ENCODE measurements around the gene CFAP20DC. TPM values are rescaled to one million over a fixed set of nuclear protein-coding genes. Genes with fewer than 3 reads are reported as not detected.

The CFAP20DC gene
- total RNA-seq, 4 donors from 2014 or later: 0.38 to 2.7 (median 1.3) TPM; not detected in 1

DNA sequence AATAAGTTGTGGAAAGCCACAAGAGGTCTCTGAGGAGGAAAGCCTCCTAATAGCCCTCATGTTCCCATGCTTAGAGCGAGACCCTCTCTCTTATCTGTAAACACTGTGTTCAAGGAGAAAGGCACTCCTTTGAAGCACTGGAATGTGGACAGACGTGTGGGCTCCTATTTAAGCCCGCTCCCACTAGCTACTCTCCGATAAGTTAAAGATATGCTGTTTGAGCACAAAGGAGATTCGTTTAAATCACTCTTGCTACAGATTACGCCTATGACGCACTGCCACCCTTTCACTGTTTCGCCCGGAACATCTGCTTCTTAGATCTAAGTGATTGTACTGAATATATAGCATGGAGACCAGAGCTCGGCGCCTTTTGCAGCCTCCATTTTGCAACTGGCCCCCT lies 325.5 kb downstream of the CFAP20DC start:
- TF ChIP-seq, protein P1, sequence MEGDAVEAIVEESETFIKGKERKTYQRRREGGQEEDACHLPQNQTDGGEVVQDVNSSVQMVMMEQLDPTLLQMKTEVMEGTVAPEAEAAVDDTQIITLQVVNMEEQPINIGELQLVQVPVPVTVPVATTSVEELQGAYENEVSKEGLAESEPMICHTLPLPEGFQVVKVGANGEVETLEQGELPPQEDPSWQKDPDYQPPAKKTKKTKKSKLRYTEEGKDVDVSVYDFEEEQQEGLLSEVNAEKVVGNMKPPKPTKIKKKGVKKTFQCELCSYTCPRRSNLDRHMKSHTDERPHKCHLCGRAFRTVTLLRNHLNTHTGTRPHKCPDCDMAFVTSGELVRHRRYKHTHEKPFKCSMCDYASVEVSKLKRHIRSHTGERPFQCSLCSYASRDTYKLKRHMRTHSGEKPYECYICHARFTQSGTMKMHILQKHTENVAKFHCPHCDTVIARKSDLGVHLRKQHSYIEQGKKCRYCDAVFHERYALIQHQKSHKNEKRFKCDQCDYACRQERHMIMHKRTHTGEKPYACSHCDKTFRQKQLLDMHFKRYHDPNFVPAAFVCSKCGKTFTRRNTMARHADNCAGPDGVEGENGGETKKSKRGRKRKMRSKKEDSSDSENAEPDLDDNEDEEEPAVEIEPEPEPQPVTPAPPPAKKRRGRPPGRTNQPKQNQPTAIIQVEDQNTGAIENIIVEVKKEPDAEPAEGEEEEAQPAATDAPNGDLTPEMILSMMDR (IDR thresholded peaks at IDR 0.05; ENCODE audit: low read depth): no peak

DNA sequence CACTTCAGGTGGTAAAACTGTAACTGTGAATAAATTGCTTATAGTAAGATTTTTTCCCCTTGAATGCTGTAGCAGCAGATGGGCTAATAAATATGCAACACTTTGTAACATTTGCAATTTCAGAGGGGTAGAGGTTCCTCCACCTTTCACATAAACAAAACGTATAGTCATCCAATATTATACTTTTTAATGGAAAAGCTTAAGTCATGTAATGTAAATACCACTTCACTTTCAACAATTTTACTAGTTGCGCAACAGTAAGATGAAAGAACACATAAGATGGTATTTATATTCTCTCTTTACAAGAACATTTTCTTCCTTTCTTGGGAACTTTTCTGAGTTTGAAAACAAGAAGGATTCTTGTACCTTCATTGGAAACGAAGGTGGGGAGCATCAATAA lies 326.7 kb downstream of the CFAP20DC start:
- TF ChIP-seq, protein P1 (IDR thresholded peaks at IDR 0.05; ENCODE audit: low read depth): no peak

DNA sequence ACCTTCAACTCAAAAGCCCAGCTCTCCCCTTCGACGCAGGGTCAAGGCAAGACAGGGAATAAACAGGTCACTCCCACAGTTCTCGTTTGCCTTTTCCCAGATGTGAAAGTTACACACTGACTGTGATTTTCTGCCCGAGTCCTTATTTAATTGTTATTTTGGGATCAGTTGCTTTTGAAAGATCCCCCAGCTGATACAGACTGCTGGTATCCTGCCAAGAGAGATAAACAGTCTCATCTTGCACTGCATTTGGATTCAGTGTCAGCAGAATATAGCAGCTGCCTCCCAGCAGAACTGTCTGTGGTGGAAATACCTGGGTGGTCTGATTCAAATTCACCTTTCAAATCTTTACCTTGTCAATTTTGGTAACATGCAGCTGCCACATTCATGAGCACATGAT lies 327.3 kb downstream of the CFAP20DC start:
- TF ChIP-seq, protein P1 (IDR thresholded peaks at IDR 0.05; ENCODE audit: low read depth): no peak

DNA sequence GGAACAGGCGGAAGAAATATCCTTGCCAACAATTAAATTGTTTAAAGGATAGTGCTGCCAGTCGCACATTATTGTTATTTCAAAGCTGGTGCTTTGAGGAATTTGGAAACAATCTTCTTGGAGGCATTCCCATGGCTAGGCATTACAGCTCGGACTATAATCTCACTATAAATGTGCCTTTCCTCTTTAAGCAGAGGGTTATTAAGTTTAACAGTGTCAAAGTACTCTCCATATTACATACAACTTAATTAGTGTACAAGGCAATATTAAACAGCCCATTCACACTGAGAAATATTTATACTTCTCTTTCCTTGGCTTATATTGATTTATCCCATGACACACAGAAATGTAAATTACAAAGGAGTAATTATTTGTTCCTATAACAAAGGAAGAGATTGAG lies 329.3 kb downstream of the CFAP20DC start:
- TF ChIP-seq, protein P1 (IDR thresholded peaks at IDR 0.05; ENCODE audit: low read depth): no peak

DNA sequence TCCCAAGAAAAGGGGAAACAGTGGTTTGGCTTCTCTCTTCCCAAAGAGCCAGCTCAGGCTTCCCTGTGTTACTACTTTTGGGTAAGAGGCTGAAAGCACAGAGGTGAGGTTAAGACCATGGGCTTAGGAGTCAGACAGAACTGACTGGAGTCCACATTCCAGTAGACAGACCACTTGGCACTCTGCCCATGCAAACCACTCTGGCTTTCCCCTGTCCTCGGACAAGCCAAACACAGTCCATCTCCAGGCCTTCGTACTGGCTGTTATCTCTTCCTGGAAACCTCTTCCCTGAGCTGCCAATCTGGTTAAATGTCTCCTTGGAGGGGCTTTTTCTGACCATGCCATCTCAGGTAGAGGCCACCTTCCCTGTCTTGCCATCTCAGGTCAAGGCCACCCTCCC lies 330.1 kb downstream of the CFAP20DC start:
- TF ChIP-seq, protein P1 (IDR thresholded peaks at IDR 0.05; ENCODE audit: low read depth): no peak

DNA sequence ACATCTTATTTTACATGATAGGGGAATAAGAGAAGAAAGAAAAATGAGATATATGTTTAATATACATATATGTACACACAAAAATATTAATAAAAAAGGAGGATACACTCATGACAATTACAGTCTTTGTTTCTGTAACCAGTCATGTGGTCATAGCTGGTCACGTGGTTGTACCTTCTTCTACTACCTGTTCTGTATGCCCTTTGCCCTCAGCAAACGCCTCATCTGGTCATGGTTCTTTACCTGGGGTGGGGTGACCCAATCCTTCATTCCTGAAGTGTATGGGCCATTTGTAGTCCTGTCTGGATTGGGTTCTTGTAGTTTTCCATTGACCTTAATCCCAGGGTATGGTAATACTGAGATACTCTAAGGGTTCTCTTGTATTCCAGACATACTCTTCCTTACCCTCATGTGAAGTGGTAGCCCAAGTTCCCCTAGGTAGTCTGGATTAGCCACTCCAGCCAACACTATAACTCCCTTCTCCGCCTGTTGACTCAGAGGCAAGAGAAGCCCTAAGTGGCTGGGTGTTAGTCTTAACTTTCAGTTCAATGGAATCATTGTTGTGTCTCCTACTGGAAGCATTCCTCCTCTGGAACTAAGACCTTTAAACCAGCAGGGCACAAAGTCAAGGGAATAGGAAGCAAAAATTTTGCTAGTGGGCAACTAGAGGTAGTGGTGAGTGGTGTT lies 336.0 kb downstream of the CFAP20DC start:
- TF ChIP-seq, protein P1 (IDR thresholded peaks at IDR 0.05; ENCODE audit: low read depth): no peak

DNA sequence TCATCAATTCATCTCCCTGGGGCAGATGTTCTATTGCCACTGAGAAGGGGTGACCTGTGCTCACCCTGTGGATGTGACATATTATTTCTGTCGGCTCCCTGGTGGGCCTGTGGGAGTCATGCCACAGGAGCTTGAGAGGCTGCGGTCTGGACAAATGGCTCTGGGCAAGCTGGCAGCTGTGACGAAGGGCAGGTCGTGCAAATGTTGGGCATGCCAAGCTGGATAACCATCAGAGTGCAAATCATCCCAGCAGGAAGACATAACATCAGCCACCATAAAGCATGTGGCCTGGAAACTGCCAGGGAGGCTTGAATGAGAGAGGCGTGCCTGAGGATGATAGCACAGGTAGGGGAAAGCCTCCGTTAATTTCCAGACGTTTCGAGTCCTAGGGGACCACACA lies 338.0 kb downstream of the CFAP20DC start:
- TF ChIP-seq, protein P1 (IDR thresholded peaks at IDR 0.05; ENCODE audit: low read depth): no peak

All from subcutaneous adipose tissue (tissue), 4 donors.